Osteocyte (in vitro differentiated cells): ENCODE data around the gene NFE2. TPM values are rescaled to one million over a fixed set of nuclear protein-coding genes. Genes with fewer than 3 reads are reported as not detected.
A peak's percentile ranks its signal among the peaks of the same experiment; 100 is the strongest.

Experiments
- DNase-seq: peaks from one replicate; pipeline ENCODE4 v3.0.0; 2021; ENCODE audit warnings: mixed read lengths; ENCODE audit not compliant: unreplicated experiment; ENCODE audit errors: extremely low spot score
- H3K27ac Mint-ChIP-seq: one replicate; pipeline ENCODE4 v1.8.0; 2021; ENCODE audit warnings: mild to moderate bottlenecking, mixed read lengths; ENCODE audit not compliant: unreplicated experiment
- H3K27me3 Mint-ChIP-seq: one replicate; pipeline ENCODE4 v1.8.0; 2021; ENCODE audit warnings: mixed read lengths; ENCODE audit not compliant: unreplicated experiment
- H3K36me3 Mint-ChIP-seq: one replicate; pipeline ENCODE4 v1.8.0; 2021; ENCODE audit warnings: mixed read lengths; ENCODE audit not compliant: unreplicated experiment
- H3K4me1 Mint-ChIP-seq: one replicate; pipeline ENCODE4 v1.8.0; 2021; ENCODE audit warnings: mixed read lengths; ENCODE audit not compliant: unreplicated experiment
- H3K4me3 Mint-ChIP-seq: one replicate; pipeline ENCODE4 v1.8.0; 2021; ENCODE audit warnings: mild to moderate bottlenecking, moderate library complexity, mixed read lengths; ENCODE audit not compliant: unreplicated experiment
- H3K9me3 Mint-ChIP-seq: one replicate; pipeline ENCODE4 v1.8.0; 2021; ENCODE audit warnings: mixed read lengths; ENCODE audit not compliant: unreplicated experiment
- CTCF ChIP-seq: fragments of 200-600 bp; sonication (generic); IDR thresholded peaks from 2 replicates; pipeline ENCODE4 v1.5.0; 2021; ENCODE audit warnings: antibody characterized with exemption, mild to moderate bottlenecking, moderate library complexity
- total RNA-seq: library from RNA; stranded (reverse); gene quantifications from 2 replicates; pipeline ENCODE4 v1.2.1, GENCODE V29; 2021

NFE2 gene
- total RNA-seq, 1 donor from 2014 or later = 0.30 TPM

DNA sequence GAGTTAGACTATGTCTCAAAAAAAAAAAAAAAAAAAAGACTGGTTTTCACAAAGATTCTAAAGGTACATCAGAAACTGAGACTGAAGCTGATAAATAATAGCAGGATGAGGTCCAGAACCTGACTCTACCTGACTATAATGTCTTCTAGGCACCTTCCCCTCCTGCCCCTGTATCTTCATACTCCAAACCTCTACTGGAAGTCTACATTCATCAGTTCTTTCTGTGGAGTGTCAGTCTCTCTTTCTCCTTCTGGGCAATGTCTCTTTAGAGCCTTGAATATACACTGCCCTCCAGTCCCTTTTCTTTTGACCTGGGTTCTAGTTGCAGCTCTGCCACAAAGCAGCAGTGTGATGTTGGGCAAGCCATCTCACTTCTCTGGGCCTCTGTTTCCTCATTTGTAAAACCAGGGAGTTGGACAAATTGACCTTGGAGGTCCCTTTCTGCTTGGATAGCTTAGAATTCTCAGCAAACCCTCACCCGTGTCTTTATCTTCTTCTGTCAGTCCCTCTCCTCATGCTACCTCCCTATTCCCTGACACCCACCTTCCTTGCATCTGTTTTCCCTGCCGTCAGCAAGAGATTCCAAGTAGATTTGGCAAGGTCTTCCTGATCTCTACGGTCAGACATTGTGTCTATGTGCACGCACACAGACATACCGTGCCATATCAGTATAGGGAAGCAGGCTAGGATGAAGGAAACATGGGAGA lies 4.3 kb downstream of the NFE2 start:
- H3K36me3 Mint-ChIP-seq = no peaks in the 10 kb centered on the region
- peaks cover 24% of the 10 kb centered on the region for H3K4me1 Mint-ChIP-seq
- no peak overlapping the region for H3K4me3 Mint-ChIP-seq
- no peaks in the 10 kb centered on the region for H3K27me3 Mint-ChIP-seq
- no peak for TF ChIP-seq CTCF
- no peak overlapping the region for H3K27ac Mint-ChIP-seq
- no peak for DNase-seq
- H3K9me3 Mint-ChIP-seq = no peaks in the 10 kb centered on the region

GRCh38 chr12:54294953-54295566 lies 5.8 kb downstream of the NFE2 start:
- Mint-ChIP-seq H3K27me3 (no peaks in the 10 kb centered on the region), H3K27ac (no peak overlapping the region), H3K36me3 (no peaks in the 10 kb centered on the region), H3K4me1 (peaks cover 13% of the 10 kb centered on the region), H3K9me3 (no peaks in the 10 kb centered on the region), H3K4me3 (no peak overlapping the region)
- DNase-seq = no peak
- no peak for TF ChIP-seq CTCF

DNA sequence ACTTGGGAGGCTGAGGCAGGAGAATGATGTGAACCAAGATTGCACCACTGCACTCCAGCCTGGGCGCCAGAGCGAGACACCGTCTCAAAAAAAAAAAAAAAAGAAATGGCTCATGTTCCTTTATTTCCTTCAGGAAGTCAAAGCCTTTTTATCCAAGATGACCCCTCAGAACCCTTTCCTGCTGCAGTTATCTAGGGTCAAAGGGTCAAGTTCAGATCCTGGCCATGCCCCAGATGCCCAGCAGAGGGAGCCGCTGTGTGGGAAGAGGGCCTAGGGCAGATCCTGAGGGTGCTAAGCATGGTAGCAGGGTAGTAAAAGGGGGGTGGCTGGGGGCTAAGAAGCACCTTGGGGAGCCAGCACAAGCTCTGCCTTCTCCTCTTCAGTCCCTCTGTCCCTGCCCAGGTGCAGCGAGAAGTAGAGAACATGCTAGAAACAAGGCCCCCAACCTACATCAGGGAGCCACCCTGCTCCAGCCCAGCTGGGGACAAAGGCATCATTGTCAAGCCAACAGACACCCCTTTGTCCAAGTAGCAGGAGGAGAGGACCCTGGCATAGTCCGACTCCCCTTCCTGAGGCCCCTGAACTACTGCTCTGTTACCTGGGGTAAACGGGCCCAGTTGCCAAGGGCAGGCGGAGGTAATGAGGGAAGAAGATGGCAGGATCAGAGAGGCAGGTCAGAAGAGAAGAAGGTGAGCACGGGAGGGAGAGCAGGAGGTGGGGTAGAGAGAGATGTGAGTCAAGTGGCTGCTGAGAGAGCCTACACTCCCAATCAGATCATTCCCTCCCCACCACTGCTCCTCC lies 6.5 kb downstream of the NFE2 start:
- no peak for DNase-seq
- H3K4me3 Mint-ChIP-seq = no peak overlapping the region
- H3K27ac Mint-ChIP-seq = no peak overlapping the region
- peak; percentile 61 for TF ChIP-seq CTCF
- H3K4me1 Mint-ChIP-seq = peaks cover 6% of the 10 kb centered on the region
- H3K9me3 Mint-ChIP-seq = no peaks in the 10 kb centered on the region
- no peaks in the 10 kb centered on the region for H3K36me3 Mint-ChIP-seq
- no peaks in the 10 kb centered on the region for H3K27me3 Mint-ChIP-seq

DNA sequence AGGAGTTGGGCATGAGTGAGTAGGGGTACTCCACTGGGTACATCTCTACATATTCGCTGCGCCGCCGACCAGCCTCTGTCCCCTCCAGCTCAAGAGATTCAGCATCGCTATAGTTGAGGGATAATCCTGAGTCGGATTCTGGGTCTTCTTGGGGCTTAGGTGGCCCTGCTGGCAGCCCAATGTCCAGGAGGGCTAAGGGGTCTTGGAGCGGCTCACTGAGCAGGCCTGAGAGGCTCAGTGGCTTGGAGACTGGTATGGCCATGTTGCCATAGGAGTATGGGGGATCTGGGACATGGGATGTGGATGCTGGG lies 7.9 kb downstream of the NFE2 start:
- DNase-seq = no peak
- Mint-ChIP-seq H3K36me3 (peaks cover 4% of the 10 kb centered on the region), H3K27ac (no peak overlapping the region), H3K4me3 (no peak overlapping the region), H3K9me3 (no peaks in the 10 kb centered on the region), H3K27me3 (no peaks in the 10 kb centered on the region), H3K4me1 (peaks cover 3% of the 10 kb centered on the region)
- TF ChIP-seq CTCF = no peak
